Transverse colon (tissue), 3 donors: Measurements from ENCODE around the gene DEDD.

Source experiments
- POLR2A ChIP-seq: fragments of 450-650 bp; IDR thresholded peaks from one replicate; pipeline ENCODE4 v1.6.1; 2016; ENCODE audit warnings: antibody characterized with exemption, mild to moderate bottlenecking, moderate library complexity
- POLR2AphosphoS5 ChIP-seq, 3 donors: sonication (generic); formaldehyde crosslinking; IDR thresholded peaks; one replicate each; pipeline ENCODE4 v1.6.1; 2016; ENCODE audit warnings: antibody characterized with exemption in 3 of 3

DNA sequence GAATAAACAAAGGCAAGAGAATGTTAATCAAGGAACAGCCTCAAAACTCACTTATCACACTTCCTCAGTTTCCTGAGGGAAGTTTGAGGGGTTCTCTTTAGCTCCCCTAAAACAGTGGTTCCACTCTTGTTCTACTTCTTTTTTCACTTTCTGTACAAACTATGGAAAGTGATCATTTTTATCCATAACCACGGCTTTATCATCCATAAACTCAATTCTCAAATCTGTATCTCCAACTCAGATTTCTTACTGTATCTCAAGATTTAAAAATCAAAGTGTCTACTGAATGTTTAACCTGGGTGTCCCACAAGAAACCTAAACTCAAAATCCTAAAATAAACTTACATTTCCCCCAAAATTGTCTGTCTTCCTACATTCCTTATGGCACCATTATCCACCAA is 18.6 kb downstream of the DEDD start:
- TF ChIP-seq POLR2A (no peak), POLR2AphosphoS5 (IDR thresholded peaks at IDR 0.05) (no peak)
